ENCODE results near the gene NOS1AP.

DNA sequence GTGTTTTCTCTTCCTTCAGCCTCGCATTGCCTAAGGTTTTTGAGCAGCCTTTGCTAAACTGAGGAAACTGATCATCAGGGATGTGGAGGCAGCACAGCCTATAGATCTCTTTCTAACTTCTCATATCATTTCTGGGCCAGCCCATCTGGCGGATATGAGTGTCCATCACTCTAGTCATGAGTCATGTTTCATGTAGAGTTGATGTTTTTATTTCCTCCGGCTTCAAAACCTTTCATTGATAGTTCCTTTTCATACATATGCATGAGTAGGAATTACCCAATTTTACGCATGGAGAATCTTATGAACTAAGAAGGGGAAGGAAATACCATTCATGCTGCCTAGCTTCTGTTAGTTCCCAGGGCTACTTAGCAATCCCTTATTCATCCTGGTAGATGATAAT, 240.8 kb downstream of the NOS1AP start:
- TF ChIP-seq, protein P1, sequence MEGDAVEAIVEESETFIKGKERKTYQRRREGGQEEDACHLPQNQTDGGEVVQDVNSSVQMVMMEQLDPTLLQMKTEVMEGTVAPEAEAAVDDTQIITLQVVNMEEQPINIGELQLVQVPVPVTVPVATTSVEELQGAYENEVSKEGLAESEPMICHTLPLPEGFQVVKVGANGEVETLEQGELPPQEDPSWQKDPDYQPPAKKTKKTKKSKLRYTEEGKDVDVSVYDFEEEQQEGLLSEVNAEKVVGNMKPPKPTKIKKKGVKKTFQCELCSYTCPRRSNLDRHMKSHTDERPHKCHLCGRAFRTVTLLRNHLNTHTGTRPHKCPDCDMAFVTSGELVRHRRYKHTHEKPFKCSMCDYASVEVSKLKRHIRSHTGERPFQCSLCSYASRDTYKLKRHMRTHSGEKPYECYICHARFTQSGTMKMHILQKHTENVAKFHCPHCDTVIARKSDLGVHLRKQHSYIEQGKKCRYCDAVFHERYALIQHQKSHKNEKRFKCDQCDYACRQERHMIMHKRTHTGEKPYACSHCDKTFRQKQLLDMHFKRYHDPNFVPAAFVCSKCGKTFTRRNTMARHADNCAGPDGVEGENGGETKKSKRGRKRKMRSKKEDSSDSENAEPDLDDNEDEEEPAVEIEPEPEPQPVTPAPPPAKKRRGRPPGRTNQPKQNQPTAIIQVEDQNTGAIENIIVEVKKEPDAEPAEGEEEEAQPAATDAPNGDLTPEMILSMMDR (IDR thresholded peaks at IDR 0.05): no peak
- TF ChIP-seq POLR2A (IDR thresholded peaks at IDR 0.05) (no peak), EP300 (IDR thresholded peaks at IDR 0.05) (no peak)

Data from ovary (tissue), 3 donors.